ENCODE data around the gene FADS2. TPM values are rescaled to one million over a fixed set of nuclear protein-coding genes. Genes with fewer than 3 reads are reported as not detected.

Gene FADS2
- total RNA-seq, 1 experiment from 2014 or later: 20.6 TPM

GRCh38 chr11:61862714-61863547 is 34.8 kb downstream of the FADS2 start:
- ChIA-PET CTCF (no interaction called here), POLR2A (no interaction called here)
- Mint-ChIP-seq H3K9me3 (ENCODE audit: unreplicated experiment) (no peaks in the 10 kb centered on the region), H3K27ac (ENCODE audit: low read depth, unreplicated experiment) (peak overlapping the region; percentile 71), H3K4me3 (ENCODE audit: unreplicated experiment) (no peak overlapping the region), H3K4me1 (ENCODE audit: insufficient read depth, unreplicated experiment) (peaks cover 6% of the 10 kb centered on the region), H3K27me3 (ENCODE audit: insufficient read depth, unreplicated experiment) (no peaks in the 10 kb centered on the region), H3K36me3 (ENCODE audit: insufficient read depth, unreplicated experiment) (peaks cover 21% of the 10 kb centered on the region)
- intact Hi-C loops (cut with micrococcal nuclease): no loop called here
- BruUV-seq (replicated peaks): no TSS peak
- no peak for DNase-seq (ENCODE audit: unreplicated experiment)
- TF ChIP-seq, protein P1, sequence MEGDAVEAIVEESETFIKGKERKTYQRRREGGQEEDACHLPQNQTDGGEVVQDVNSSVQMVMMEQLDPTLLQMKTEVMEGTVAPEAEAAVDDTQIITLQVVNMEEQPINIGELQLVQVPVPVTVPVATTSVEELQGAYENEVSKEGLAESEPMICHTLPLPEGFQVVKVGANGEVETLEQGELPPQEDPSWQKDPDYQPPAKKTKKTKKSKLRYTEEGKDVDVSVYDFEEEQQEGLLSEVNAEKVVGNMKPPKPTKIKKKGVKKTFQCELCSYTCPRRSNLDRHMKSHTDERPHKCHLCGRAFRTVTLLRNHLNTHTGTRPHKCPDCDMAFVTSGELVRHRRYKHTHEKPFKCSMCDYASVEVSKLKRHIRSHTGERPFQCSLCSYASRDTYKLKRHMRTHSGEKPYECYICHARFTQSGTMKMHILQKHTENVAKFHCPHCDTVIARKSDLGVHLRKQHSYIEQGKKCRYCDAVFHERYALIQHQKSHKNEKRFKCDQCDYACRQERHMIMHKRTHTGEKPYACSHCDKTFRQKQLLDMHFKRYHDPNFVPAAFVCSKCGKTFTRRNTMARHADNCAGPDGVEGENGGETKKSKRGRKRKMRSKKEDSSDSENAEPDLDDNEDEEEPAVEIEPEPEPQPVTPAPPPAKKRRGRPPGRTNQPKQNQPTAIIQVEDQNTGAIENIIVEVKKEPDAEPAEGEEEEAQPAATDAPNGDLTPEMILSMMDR (IDR thresholded peaks at IDR 0.05; ENCODE audit: unreplicated experiment): no peak

DNA sequence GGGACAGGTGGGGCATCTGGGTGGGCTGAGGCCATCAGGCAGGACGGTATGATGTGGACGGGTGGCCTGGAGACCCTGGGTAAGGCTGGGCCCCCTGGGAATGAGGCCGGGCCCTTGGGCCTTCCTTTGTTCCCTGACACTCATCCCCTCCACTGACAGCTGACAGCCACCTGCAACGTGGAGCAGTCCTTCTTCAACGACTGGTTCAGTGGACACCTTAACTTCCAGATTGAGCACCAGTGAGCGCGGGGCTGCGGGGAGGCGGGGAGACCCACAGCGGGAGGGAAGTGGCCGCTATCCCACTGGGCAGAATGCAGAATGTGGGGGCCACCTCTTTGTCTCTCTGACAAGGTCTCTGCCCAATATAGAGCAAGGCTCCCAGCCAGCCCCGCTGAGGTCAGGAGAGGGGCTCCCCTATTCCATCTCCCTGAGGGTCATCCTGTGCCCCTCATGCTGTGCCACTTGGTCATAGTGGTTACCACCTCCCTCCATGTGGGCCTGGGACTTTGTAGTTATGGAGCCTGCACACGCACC is 35.5 kb downstream of the FADS2 start:
- Mint-ChIP-seq H3K36me3 (ENCODE audit: insufficient read depth, unreplicated experiment) (peaks cover 21% of the 10 kb centered on the region), H3K27ac (ENCODE audit: low read depth, unreplicated experiment) (no peak overlapping the region), H3K27me3 (ENCODE audit: insufficient read depth, unreplicated experiment) (no peaks in the 10 kb centered on the region), H3K4me3 (ENCODE audit: unreplicated experiment) (no peak overlapping the region), H3K9me3 (ENCODE audit: unreplicated experiment) (no peaks in the 10 kb centered on the region), H3K4me1 (ENCODE audit: insufficient read depth, unreplicated experiment) (peaks cover 6% of the 10 kb centered on the region)
- POLR2A ChIA-PET: no interaction called here
- DNase-seq (ENCODE audit: unreplicated experiment): no peak
- CTCF ChIA-PET: no interaction called here
- BruUV-seq (replicated peaks): no TSS peak
- intact Hi-C loops (cut with micrococcal nuclease): no loop called here
- TF ChIP-seq, protein P1 (IDR thresholded peaks at IDR 0.05; ENCODE audit: unreplicated experiment): no peak

DNA sequence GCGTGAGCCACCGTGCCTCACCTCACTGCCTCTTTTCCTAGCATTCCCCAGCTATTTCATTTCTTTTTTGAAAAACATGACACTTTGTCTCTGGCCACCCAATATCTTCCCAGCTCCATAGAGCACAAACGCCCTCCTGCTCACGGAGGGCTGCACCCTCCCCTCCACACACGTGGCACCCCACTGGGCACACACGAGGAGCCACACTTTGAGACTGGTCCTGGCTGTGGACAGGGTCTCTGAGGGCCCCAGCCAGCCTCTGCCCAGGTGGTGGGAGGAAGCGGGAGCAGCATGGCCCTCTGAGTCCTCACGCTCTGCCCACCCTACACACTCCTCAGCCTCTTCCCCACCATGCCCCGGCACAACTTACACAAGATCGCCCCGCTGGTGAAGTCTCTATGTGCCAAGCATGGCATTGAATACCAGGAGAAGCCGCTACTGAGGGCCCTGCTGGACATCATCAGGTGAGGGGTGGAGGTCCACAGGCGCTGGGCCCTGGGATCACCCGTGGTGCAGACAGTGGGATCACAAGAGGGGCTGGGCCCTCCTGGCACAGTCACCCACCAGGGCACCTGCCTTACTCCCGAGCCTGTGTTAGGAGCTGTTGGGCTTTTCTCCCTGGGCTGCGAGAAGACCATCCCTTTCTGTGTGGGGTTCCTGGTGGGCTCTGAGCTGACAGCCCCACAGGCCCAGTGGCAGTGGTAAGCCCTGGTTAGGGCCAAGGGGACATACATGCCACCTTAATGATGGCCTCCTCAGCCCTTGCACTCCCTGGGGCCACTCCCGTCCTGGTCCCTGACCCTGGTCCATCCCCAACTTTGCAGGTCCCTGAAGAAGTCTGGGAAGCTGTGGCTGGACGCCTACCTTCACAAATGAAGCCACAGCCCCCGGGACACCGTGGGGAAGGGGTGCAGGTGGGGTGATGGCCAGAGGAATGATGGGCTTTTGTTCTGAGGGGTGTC is 37.0 kb downstream of the FADS2 start:
- no peaks in the 10 kb centered on the region for H3K9me3 Mint-ChIP-seq (ENCODE audit: unreplicated experiment)
- TF ChIP-seq, protein P1 (IDR thresholded peaks at IDR 0.05; ENCODE audit: unreplicated experiment): no peak
- no peak overlapping the region for H3K4me3 Mint-ChIP-seq (ENCODE audit: unreplicated experiment)
- DNase-seq (ENCODE audit: unreplicated experiment): no peak
- H3K27ac Mint-ChIP-seq (ENCODE audit: low read depth, unreplicated experiment): no peak overlapping the region
- POLR2A ChIA-PET: no interaction called here
- H3K36me3 Mint-ChIP-seq (ENCODE audit: insufficient read depth, unreplicated experiment): peaks cover 21% of the 10 kb centered on the region
- peaks cover 5% of the 10 kb centered on the region for H3K4me1 Mint-ChIP-seq (ENCODE audit: insufficient read depth, unreplicated experiment)
- CTCF ChIA-PET: interaction anchor here (0.5 to 1.0 kb wide), 4 partner anchors 10 to 456 kb away, joined by 3 to 8 read pairs (median 3); no protein-coding TSS in a partner anchor
- no peaks in the 10 kb centered on the region for H3K27me3 Mint-ChIP-seq (ENCODE audit: insufficient read depth, unreplicated experiment)
- BruUV-seq (replicated peaks): no TSS peak
- intact Hi-C loops (cut with micrococcal nuclease): no loop called here
